HG02970 (cell line): ENCODE results near the gene ANKZF1.

ENCODE experiments used
- ATAC-seq: cut with Tn5 transposase; IDR thresholded peaks from one replicate; pipeline ENCODE4 v1.9.1; 2021; ENCODE audit warnings: mild to moderate bottlenecking, moderate library complexity, moderate number of reproducible peaks; ENCODE audit not compliant: unreplicated experiment, low FRiP score

The ANKZF1 gene

GRCh38 chr2:219279151-219279915 lies 49.7 kb downstream of the ANKZF1 start, which contains the start of gene DNAJB2:
TSS of gene DNAJB2 (plus strand) at chr2:219279366. CDS start at chr2:219279834, 468 bp downstream.
- ATAC-seq, result peak; percentile 88

DNA sequence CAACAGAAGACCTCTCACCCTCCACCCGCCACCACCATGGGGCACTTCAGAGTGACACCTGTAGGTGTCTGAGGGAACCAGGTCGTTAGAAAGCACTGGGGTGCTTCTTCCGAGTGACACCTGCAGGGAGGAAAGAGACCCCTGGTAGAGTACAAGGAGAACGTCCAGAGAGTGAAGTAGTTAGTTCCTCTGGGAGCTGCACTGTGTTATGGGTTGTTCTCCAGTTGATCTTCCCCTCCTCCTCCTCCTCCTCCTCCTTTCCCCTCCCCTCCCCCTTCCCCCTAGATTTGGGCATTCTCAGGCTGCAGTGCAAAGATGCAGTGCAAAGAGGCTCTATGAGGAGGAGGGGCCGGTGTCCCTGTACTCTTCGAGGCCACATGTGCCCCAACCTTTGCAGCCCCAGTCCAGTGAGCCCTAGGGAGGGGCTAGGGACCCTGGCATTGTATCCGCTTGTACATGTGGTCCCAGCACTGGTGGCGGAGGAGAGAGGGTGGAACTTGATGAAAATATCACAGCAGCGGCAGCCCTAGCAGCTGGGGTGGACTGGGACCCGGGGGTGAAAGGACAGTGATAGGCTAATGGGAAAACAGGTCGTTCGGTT lies 50.4 kb downstream of the ANKZF1 start:
- ATAC-seq, result no peak

GRCh38 chr2:219280651-219281050 lies 51.0 kb downstream of the ANKZF1 start:
- ATAC-seq, result no peak

- ATAC-seq, result no peak
Observed at GRCh38 chr2:219281588-219281987, 52.0 kb downstream of the ANKZF1 start.

GRCh38 chr2:219282375-219282774 lies 52.8 kb downstream of the ANKZF1 start:
- ATAC-seq, result no peak

DNA sequence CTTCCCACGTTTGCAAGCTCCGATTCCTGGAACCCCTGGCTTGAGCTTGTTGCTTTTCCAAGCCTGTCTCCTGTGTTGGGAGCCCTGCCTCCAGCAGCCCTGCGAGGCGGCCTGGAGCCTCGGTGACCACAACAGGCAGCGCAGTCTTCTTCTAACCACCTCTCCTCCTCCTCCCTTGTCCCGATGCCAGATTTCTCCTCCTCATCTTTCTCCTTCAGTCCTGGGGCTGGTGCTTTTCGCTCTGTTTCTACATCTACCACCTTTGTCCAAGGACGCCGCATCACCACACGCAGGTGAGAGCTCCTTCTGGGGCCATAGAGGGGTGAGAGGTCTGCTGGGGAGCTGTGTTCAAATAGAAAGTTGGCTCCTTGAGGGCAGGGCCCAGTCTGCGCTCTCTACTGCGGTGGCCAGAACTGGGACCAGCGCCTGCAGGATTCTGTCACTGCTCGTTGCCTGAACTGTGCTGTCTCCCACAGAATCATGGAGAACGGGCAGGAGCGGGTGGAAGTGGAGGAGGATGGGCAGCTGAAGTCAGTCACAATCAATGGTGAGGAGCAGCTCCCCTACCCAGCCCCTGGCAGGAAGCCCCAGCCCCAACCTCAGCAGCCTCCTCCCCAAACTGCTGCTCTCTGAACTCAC lies 53.5 kb downstream of the ANKZF1 start:
- no peak for ATAC-seq

DNA sequence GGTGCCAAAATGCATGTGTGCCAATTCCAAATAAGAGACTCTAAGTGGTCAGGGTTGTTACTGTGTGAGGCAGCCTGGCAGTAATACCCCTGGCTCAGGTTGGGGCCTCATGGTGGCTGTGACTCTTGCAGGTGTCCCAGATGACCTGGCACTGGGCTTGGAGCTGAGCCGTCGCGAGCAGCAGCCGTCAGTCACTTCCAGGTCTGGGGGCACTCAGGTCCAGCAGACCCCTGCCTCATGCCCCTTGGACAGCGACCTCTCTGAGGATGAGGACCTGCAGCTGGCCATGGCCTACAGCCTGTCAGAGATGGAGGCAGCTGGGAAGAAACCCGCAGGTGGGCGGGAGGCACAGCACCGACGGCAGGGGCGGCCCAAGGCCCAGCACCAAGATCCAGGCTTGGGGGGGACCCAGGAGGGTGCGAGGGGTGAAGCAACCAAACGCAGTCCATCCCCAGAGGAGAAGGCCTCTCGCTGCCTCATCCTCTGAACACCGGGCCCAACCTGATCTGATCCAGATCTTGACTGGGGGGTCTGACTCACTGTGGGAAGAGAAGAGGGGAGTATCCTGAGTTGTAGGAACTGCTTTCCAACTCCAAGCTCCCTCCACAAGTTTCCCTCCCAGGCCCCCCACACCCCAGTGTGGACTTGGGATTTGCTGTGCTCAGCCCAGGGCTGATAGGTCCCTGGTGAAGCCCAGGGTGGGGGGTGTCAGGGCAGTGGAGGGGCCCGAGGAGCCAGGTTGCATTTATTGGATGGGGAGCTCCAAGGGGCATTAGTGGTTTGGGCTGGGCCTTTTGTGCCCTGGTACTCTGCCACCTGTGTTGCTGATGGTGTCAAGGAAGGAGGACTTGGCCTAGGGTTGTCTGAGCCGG lies 55.1 kb downstream of the ANKZF1 start:
- ATAC-seq, result no peak

- no peak for ATAC-seq
Observed at GRCh38 chr2:219285373-219285735, 55.7 kb downstream of the ANKZF1 start.

DNA sequence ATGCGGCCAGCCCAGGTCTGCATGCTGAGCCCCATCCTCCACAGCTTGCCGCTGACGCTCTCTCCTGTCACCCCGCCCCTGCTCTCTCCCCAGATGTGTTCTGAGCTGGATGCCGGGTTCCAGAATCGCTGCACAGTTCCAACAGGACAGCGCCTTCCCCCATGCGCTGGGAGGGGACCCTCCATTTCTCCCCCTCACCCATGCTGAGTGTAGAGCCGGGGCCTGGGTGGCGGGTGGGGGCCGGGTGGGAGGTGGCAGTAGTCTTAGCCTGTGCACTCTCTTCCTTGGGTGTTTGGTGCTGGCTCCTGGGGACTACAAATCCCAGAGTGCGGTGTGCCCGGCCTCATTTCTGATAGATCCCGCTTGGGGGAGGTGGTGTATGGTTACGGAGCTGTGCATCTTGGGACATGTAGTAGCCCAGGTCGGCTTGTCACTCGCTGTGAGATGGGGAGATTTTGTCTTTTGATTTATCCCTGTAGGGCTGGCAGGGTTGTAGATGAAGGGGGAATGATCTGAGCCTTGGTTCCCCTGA lies 56.4 kb downstream of the ANKZF1 start:
- no peak for ATAC-seq
